Fibroblast of mammary gland (primary cell): ENCODE measurements around the gene BTN1A1.

ENCODE experiments used
- DNase-seq: peaks from one replicate; pipeline ENCODE4 v3.0.0-alpha.2; 2010; ENCODE audit warnings: low read depth
- H3K4me3 ChIP-seq: 2 replicates; pipeline ENCODE4 v1.5.1; 2011; ENCODE audit warnings: low read depth, mild to moderate bottlenecking, low read length, moderate library complexity; ENCODE audit not compliant: control insufficient read depth
- TF ChIP-seq, protein P1 (sequence below): conservative IDR thresholded peaks from 2 replicates; pipeline ENCODE4 v1.5.1; 2011; ENCODE audit warnings: low read depth, low read length, inconsistent platforms; ENCODE audit not compliant: control insufficient read depth, insufficient read depth

The BTN1A1 gene, protein sequence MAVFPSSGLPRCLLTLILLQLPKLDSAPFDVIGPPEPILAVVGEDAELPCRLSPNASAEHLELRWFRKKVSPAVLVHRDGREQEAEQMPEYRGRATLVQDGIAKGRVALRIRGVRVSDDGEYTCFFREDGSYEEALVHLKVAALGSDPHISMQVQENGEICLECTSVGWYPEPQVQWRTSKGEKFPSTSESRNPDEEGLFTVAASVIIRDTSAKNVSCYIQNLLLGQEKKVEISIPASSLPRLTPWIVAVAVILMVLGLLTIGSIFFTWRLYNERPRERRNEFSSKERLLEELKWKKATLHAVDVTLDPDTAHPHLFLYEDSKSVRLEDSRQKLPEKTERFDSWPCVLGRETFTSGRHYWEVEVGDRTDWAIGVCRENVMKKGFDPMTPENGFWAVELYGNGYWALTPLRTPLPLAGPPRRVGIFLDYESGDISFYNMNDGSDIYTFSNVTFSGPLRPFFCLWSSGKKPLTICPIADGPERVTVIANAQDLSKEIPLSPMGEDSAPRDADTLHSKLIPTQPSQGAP

DNA sequence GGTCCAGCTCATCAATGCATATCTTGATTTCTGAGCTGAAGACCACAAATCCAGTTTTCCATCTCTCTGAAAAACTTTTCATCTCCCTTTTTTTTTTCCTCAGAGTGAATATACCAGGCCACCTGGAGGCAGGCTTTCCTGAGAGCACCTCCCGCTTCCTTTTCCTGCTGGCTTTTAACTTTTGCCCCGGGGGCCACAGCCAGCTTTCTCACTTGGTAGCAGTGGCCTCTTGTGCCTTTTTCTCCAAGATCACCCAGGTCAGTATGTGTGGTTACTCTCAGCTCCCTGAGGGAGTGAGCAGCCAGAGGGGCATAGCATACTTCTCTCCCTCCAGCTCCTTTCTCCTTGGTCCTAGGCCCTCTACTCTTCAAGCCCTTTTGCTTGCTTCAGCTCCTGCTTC is at the start of gene BTN1A1:
BTN1A1 (plus strand) TSS at position 202 of the 400 bp plus-strand sequence. CDS start 984 bp downstream, outside the sequence.
- TF ChIP-seq, protein P1, sequence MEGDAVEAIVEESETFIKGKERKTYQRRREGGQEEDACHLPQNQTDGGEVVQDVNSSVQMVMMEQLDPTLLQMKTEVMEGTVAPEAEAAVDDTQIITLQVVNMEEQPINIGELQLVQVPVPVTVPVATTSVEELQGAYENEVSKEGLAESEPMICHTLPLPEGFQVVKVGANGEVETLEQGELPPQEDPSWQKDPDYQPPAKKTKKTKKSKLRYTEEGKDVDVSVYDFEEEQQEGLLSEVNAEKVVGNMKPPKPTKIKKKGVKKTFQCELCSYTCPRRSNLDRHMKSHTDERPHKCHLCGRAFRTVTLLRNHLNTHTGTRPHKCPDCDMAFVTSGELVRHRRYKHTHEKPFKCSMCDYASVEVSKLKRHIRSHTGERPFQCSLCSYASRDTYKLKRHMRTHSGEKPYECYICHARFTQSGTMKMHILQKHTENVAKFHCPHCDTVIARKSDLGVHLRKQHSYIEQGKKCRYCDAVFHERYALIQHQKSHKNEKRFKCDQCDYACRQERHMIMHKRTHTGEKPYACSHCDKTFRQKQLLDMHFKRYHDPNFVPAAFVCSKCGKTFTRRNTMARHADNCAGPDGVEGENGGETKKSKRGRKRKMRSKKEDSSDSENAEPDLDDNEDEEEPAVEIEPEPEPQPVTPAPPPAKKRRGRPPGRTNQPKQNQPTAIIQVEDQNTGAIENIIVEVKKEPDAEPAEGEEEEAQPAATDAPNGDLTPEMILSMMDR: no peak
- DNase-seq: no peak
- no peak within 1 kb of the TSS for H3K4me3 ChIP-seq

DNA sequence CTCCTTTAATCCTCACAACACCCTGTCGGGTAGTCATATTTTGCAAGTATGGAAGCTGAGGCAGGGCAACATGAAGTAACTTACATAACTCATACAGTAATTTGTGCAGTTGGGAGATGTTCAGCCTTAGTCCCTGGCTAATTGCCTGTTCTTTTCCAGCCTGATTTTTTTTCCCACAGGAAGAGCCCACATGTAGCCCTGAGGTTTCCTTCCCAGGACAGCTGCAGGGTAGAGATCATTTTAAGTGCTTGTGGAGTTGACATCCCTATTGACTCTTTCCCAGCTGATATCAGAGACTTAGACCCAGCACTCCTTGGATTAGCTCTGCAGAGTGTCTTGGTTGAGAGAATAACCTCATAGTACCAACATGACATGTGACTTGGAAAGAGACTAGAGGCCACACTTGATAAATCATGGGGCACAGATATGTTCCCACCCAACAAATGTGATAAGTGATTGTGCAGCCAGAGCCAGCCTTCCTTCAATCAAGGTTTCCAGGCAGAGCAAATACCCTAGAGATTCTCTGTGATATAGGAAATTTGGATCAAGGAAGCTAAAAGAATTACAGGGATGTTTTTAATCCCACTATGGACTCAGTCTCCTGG is 47.4 kb upstream of the BTN1A1 start:
- peak; percentile 25 for DNase-seq
- TF ChIP-seq, protein P1: no peak
- H3K4me3 ChIP-seq: no peak overlapping the region

DNA sequence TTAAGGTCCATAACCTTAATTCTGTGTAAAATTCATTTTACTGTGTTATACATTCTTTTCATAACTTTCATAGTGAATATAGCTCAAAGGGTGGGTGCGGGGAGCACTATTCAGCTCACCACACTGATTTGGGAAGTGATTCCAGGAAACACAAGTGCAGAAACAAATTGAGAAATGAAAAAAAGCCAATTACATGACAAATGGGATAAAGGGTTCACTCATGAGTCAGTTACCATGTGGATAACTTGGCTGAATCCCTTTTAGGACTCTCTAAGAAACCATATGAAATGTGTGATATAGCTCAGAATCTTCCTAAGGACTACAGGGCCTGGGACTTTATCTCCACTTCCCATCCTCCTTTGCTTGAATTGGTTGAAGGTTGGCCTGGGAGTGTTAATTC is 45.5 kb upstream of the BTN1A1 start:
- peak; percentile 73 for DNase-seq
- no peak overlapping the region for H3K4me3 ChIP-seq
- TF ChIP-seq, protein P1: no peak

DNA sequence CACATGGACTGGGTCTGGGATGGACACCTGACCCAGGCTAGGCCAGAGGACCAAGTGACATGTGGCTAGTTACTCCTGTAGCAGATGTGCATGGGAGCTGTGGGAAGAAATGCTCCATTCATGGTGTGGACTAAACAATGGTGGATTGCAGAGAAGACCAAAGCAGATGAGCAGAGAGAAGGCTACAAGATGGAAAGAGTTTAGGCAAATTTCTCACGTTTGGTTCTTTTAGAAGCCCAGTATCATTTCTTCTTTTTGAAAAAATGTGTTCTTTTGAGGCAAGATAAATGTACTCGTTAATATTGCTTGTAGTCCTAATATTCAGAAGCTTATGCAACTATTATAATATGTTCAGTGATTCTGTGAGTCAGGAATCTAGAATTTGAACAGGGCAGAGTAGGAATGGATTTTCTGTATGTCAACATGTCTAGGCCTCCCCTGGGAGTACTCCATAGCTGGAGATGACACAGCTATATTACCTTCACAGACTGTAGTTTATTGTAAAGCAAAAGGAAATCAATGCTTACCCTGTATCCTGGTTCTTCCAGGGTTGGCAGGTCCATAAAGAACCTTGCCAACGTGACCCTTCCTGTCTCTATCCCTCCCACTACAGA is 44.6 kb upstream of the BTN1A1 start:
- TF ChIP-seq, protein P1: no peak
- DNase-seq: peak; percentile 22
- no peak overlapping the region for H3K4me3 ChIP-seq

DNA sequence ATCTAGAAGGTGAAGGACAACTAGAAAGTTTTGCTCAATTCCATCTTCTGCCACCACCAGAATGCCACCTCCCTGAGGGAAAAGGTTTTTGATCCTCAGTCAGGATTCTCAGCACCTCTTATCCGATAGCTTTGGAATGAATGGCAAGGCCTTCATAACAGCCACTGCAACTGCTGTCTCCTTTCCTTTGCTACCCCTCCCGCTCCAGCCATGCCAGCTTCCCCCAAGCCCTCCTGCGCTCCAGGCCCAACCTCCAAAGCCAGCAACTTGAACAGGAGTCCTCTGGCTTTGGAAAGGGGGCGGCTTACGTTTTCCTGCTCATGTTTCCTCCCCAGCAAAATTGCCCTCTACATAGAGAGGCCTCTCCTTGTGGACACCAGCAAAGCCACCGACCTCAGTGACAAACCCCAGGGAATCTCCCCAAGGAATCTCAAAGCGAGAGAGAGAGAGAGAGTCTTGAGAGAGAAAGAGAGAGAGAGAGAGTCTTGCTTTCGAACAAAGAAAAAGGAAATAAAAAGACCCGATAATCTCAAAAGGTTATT is 42.8 kb upstream of the BTN1A1 start:
- H3K4me3 ChIP-seq: peak overlapping the region; percentile 98

More for the DNA sequence above, 42.8 kb upstream of the BTN1A1 start:
- TF ChIP-seq, protein P1: no peak
- no peak for DNase-seq
